Measurements from ENCODE around the gene DENR. TPM values are rescaled to one million over a fixed set of nuclear protein-coding genes. Genes with fewer than 3 reads are reported as not detected.

Gene DENR
- total and polyA plus RNA-seq, 2 experiments from 2014 or later: 48.6 to 83.3 TPM

- 69 to 71% methylated on average over 32 of the region's 32 CpGs for WGBS, 2 experiments (ENCODE audit: low coverage in 1 of 2, low lambda C conversion rate in 2 of 2, missing lambda C conversion rate in 2 of 2)
- no peak within 1 kb of the TSS for H3K27ac ChIP-seq
- in situ Hi-C loops (cut with MboI): no loop called here
- TF ChIP-seq EZH2phosphoT487 (IDR thresholded peaks at IDR 0.05; ENCODE audit: insufficient read depth, low read depth) (no peak), EZH2 (IDR thresholded peaks at IDR 0.05; ENCODE audit: insufficient read depth, poor library complexity, severe bottlenecking) (no peak)
- no peak within 1 kb of the TSS for H3K4me2 ChIP-seq (ENCODE audit: unreplicated experiment)
- no peaks in the 10 kb centered on the region for H4K20me1 ChIP-seq (ENCODE audit: insufficient read depth)
- DNase-seq: no peak
- peaks cover 5% of the 10 kb centered on the region; the same call in 1 of the 2 replicates for H3K27me3 ChIP-seq (replicated peaks; ENCODE audit: insufficient read depth)
- no peak within 1 kb of the TSS for H2AFZ ChIP-seq
- H3K36me3 ChIP-seq (ENCODE audit: low read depth): no peaks in the 10 kb centered on the region
- no peak within 1 kb of the TSS for H3K4me3 ChIP-seq
- H3K9ac ChIP-seq: no peak within 1 kb of the TSS
- no peaks in the 10 kb centered on the region for H3K4me1 ChIP-seq (ENCODE audit: insufficient read depth)
- H3K9me2 ChIP-seq (ENCODE audit: insufficient read depth): no peaks in the 10 kb centered on the region
- H3F3A ChIP-seq (ENCODE audit: insufficient read depth): no peaks in the 10 kb centered on the region
- H3K79me2 ChIP-seq (ENCODE audit: insufficient read depth): no peaks in the 10 kb centered on the region
- H3K9me3 ChIP-seq (ENCODE audit: low read depth): no peaks in the 10 kb centered on the region
These were observed 22.2 kb upstream of the DENR start, which contains the start of gene HCAR1 for GRCh38 chr12:122730215-122731014. Gene HCAR1, minus strand, starts transcription at chr12:122730844. Its CDS starts 505 bp downstream, at chr12:122730339.

GRCh38 chr12:122732170-122732569, 20.5 kb upstream of the DENR start:
- H3K4me2 ChIP-seq (ENCODE audit: unreplicated experiment): no peak overlapping the region
- H3K27ac ChIP-seq: no peak overlapping the region
- no peaks in the 10 kb centered on the region for H3K36me3 ChIP-seq (ENCODE audit: low read depth)
- H3F3A ChIP-seq (ENCODE audit: insufficient read depth): no peaks in the 10 kb centered on the region
- no peak for DNase-seq
- no peaks in the 10 kb centered on the region for H3K9me2 ChIP-seq (ENCODE audit: insufficient read depth)
- H3K9ac ChIP-seq: no peak overlapping the region
- TF ChIP-seq EZH2phosphoT487 (IDR thresholded peaks at IDR 0.05; ENCODE audit: insufficient read depth, low read depth): no peak
- no peak for TF ChIP-seq EZH2 (IDR thresholded peaks at IDR 0.05; ENCODE audit: insufficient read depth, poor library complexity, severe bottlenecking)
- in situ Hi-C loops (cut with MboI): no loop called here
- no peaks in the 10 kb centered on the region for H3K79me2 ChIP-seq (ENCODE audit: insufficient read depth)
- H3K9me3 ChIP-seq (ENCODE audit: low read depth): no peaks in the 10 kb centered on the region
- H3K4me1 ChIP-seq (ENCODE audit: insufficient read depth): no peaks in the 10 kb centered on the region
- peaks cover 5% of the 10 kb centered on the region; the same call in 1 of the 2 replicates for H3K27me3 ChIP-seq (replicated peaks; ENCODE audit: insufficient read depth)
- H3K4me3 ChIP-seq: no peak overlapping the region
- H4K20me1 ChIP-seq (ENCODE audit: insufficient read depth): no peaks in the 10 kb centered on the region
- H2AFZ ChIP-seq: no peak overlapping the region
- WGBS, 2 experiments (ENCODE audit: low coverage in 1 of 2, low lambda C conversion rate in 2 of 2, missing lambda C conversion rate in 2 of 2): 93% methylated on average over 3 of the region's 3 CpGs

GRCh38 chr12:122732611-122733010, 20.0 kb upstream of the DENR start:
- 67 to 79% methylated on average over 4 of the region's 4 CpGs for WGBS, 2 experiments (ENCODE audit: low coverage in 1 of 2, low lambda C conversion rate in 2 of 2, missing lambda C conversion rate in 2 of 2)
- H2AFZ ChIP-seq: no peak overlapping the region
- no peaks in the 10 kb centered on the region for H3K36me3 ChIP-seq (ENCODE audit: low read depth)
- H3K9ac ChIP-seq: no peak overlapping the region
- no peak overlapping the region for H3K4me3 ChIP-seq
- DNase-seq: no peak
- no peak overlapping the region for H3K27ac ChIP-seq
- no peaks in the 10 kb centered on the region for H3K9me2 ChIP-seq (ENCODE audit: insufficient read depth)
- no peaks in the 10 kb centered on the region for H3K9me3 ChIP-seq (ENCODE audit: low read depth)
- no peaks in the 10 kb centered on the region for H4K20me1 ChIP-seq (ENCODE audit: insufficient read depth)
- no peaks in the 10 kb centered on the region for H3K79me2 ChIP-seq (ENCODE audit: insufficient read depth)
- peaks cover 5% of the 10 kb centered on the region; the same call in 1 of the 2 replicates for H3K27me3 ChIP-seq (replicated peaks; ENCODE audit: insufficient read depth)
- no peak overlapping the region for H3K4me2 ChIP-seq (ENCODE audit: unreplicated experiment)
- H3K4me1 ChIP-seq (ENCODE audit: insufficient read depth): no peaks in the 10 kb centered on the region
- H3F3A ChIP-seq (ENCODE audit: insufficient read depth): no peaks in the 10 kb centered on the region
- in situ Hi-C loops (cut with MboI): no loop called here
- no peak for TF ChIP-seq EZH2phosphoT487 (IDR thresholded peaks at IDR 0.05; ENCODE audit: insufficient read depth, low read depth)
- TF ChIP-seq EZH2 (IDR thresholded peaks at IDR 0.05; ENCODE audit: insufficient read depth, poor library complexity, severe bottlenecking): no peak

- DNase-seq: no peak
- no peaks in the 10 kb centered on the region for H3K27me3 ChIP-seq (replicated peaks; ENCODE audit: insufficient read depth)
- 85 to 89% methylated on average over 7 of the region's 7 CpGs for WGBS, 2 experiments (ENCODE audit: low coverage in 1 of 2, low lambda C conversion rate in 2 of 2, missing lambda C conversion rate in 2 of 2)
- no peak overlapping the region for H3K27ac ChIP-seq
- H3F3A ChIP-seq (ENCODE audit: insufficient read depth): no peaks in the 10 kb centered on the region
- H3K9me2 ChIP-seq (ENCODE audit: insufficient read depth): no peaks in the 10 kb centered on the region
- no peak overlapping the region for H3K9ac ChIP-seq
- H3K79me2 ChIP-seq (ENCODE audit: insufficient read depth): no peaks in the 10 kb centered on the region
- H3K4me3 ChIP-seq: no peak overlapping the region
- no peak overlapping the region for H2AFZ ChIP-seq
- H4K20me1 ChIP-seq (ENCODE audit: insufficient read depth): no peaks in the 10 kb centered on the region
- no peaks in the 10 kb centered on the region for H3K4me1 ChIP-seq (ENCODE audit: insufficient read depth)
- in situ Hi-C loops (cut with MboI): no loop called here
- H3K36me3 ChIP-seq (ENCODE audit: low read depth): no peaks in the 10 kb centered on the region
- no peaks in the 10 kb centered on the region for H3K9me3 ChIP-seq (ENCODE audit: low read depth)
- no peak overlapping the region for H3K4me2 ChIP-seq (ENCODE audit: unreplicated experiment)
- TF ChIP-seq EZH2phosphoT487 (IDR thresholded peaks at IDR 0.05; ENCODE audit: insufficient read depth, low read depth) (no peak), EZH2 (IDR thresholded peaks at IDR 0.05; ENCODE audit: insufficient read depth, poor library complexity, severe bottlenecking) (no peak)
These were observed 14.1 kb upstream of the DENR start for GRCh38 chr12:122738571-122738970.

All from GM23248 (cell line).